Fibroblast of lung (primary cell): Measurements from ENCODE around the gene ZBTB12. TPM values are rescaled to one million over a fixed set of nuclear protein-coding genes. Genes with fewer than 3 reads are reported as not detected.
A peak's percentile ranks its signal among the peaks of the same experiment; 100 is the strongest.
"Not testable (repeated sequence)": the region's sequence is repeated elsewhere in the genome, so short reads cannot be mapped to it uniquely, and the experiment has no call there.

ENCODE experiments used
- DNase-seq, 2 donors: peaks; one replicate each; pipeline versions ENCODE4 v3.0.0 to v3.0.0-alpha.2; 2010; ENCODE audit warnings: low read depth in 2 of 2
- H2AFZ ChIP-seq: 2 replicates; pipeline ENCODE4 v1.5.1; 2012; ENCODE audit warnings: low read length, control low read depth, inconsistent platforms
- H3K27ac ChIP-seq: 2 replicates; pipeline ENCODE4 v1.5.1; 2011; ENCODE audit warnings: low read length, control low read depth; ENCODE audit not compliant: insufficient read depth
- H3K27me3 ChIP-seq: 2 replicates; pipeline ENCODE4 v1.5.1; 2011; ENCODE audit warnings: mild to moderate bottlenecking, low read length; ENCODE audit not compliant: control insufficient read depth, insufficient read depth
- H3K36me3 ChIP-seq: 2 replicates; pipeline ENCODE4 v1.5.1; 2011; ENCODE audit warnings: low read length; ENCODE audit not compliant: control insufficient read depth, insufficient read depth
- H3K4me1 ChIP-seq: 2 replicates; pipeline ENCODE4 v1.5.1; 2011; ENCODE audit warnings: low read length; ENCODE audit not compliant: control insufficient read depth, insufficient read depth; ENCODE audit errors: extremely low read depth
- H3K4me2 ChIP-seq: 2 replicates; pipeline ENCODE4 v1.5.1; 2011; ENCODE audit warnings: low read length, control low read depth; ENCODE audit not compliant: insufficient read depth; ENCODE audit errors: extremely low read depth
- H3K4me3 ChIP-seq, 4 experiments: fragments of 200-600 bp in 1 of 4; sonication (generic) in 1 of 4; replicated peaks in 1 of 4; 2 replicates each; pipeline ENCODE4 v1.5.1; 2011 to 2016; ENCODE audit warnings: low read length in 4 of 4, low read depth in 3 of 4, mild to moderate bottlenecking in 3 of 4, control low read depth in 2 of 4, inconsistent platforms in 1 of 4, mixed read lengths in 1 of 4; ENCODE audit not compliant: insufficient read depth in 1 of 4; ENCODE audit errors: control extremely low read depth in 1 of 4
- H3K79me2 ChIP-seq: 2 replicates; pipeline ENCODE4 v1.5.1; 2012; ENCODE audit warnings: mild to moderate bottlenecking, low read length, inconsistent platforms; ENCODE audit not compliant: control insufficient read depth, insufficient read depth
- H3K9ac ChIP-seq: 2 replicates; pipeline ENCODE4 v1.5.1; 2011; ENCODE audit warnings: mild to moderate bottlenecking, low read length, control low read depth; ENCODE audit not compliant: insufficient read depth
- H3K9me3 ChIP-seq: 2 replicates; pipeline ENCODE4 v1.5.1; 2012; ENCODE audit warnings: low read depth, low read length; ENCODE audit not compliant: control insufficient read depth, insufficient read depth
- H4K20me1 ChIP-seq: 2 replicates; pipeline ENCODE4 v1.5.1; 2011; ENCODE audit warnings: low read length; ENCODE audit not compliant: control insufficient read depth, insufficient read depth; ENCODE audit errors: extremely low read depth
- CTCF ChIP-seq, 2 donors: IDR thresholded peaks in 1 of 2; conservative IDR thresholded peaks in 1 of 2; 1 replicate in 1 of 2; 2 replicates in 1 of 2; pipeline ENCODE4 v1.5.1; 2011 to 2012; ENCODE audit warnings: low read length in 2 of 2, control low read depth in 1 of 2, inconsistent platforms in 1 of 2, low read depth in 1 of 2, mild to moderate bottlenecking in 1 of 2
- EZH2 ChIP-seq: IDR thresholded peaks from 2 replicates; pipeline ENCODE4 v1.5.1; 2012; ENCODE audit warnings: low read length, control low read depth, mild to moderate bottlenecking; ENCODE audit errors: missing control alignments
- polyA plus RNA-seq, 2 donors: library from polyadenylated mRNA; depleted of rRNA in 1 of 2; stranded (reverse) in 1 of 2; unstranded in 1 of 2; fragments of >200 nt; gene quantifications; 2 replicates each; pipeline ENCODE4 v1.2.1, GENCODE V29; 2011 to 2012; ENCODE audit warnings: missing spikeins in 1 of 2
- total RNA-seq: library from RNA; depleted of rRNA; stranded (reverse); fragments of >200 nt; gene quantifications from 2 replicates; pipeline ENCODE4 v1.2.1, GENCODE V29; 2014

The ZBTB12 gene
- total and polyA plus RNA-seq, 2 donors (not counting 1 experiment from before 2014, with no cell fraction given), result 1.2 to 13.2 TPM

GRCh38 chr6:31865205-31866118 is 36.4 kb downstream of the ZBTB12 start:
- TF ChIP-seq EZH2 (no peak), CTCF (conservative IDR thresholded peaks at IDR 0.05 in 1 of 2, IDR thresholded peaks at IDR 0.05 in 1 of 2; ENCODE audit: low read depth in 1 of 2, low read length in 2 of 2) (no peak)
- H3K9me3 ChIP-seq, result no peaks in the 10 kb centered on the region
- H3K4me1 ChIP-seq, result peaks cover 4% of the 10 kb centered on the region
- H3K4me3 ChIP-seq, result no peak overlapping the region
- H2AFZ ChIP-seq, result no peak overlapping the region
- no peaks in the 10 kb centered on the region for H3K36me3 ChIP-seq
- no peaks in the 10 kb centered on the region for H4K20me1 ChIP-seq
- peak in 1 of 2 donors; percentile 25 for DNase-seq
- no peak overlapping the region for H3K27ac ChIP-seq
- peaks cover 6% of the 10 kb centered on the region for H3K79me2 ChIP-seq
- no peak overlapping the region for H3K9ac ChIP-seq
- H3K4me2 ChIP-seq, result no peak overlapping the region
- no peaks in the 10 kb centered on the region for H3K27me3 ChIP-seq

GRCh38 chr6:31864818-31865204 is 37.1 kb downstream of the ZBTB12 start:
- H3K36me3 ChIP-seq, result peaks cover 3% of the 10 kb centered on the region
- H3K4me1 ChIP-seq, result peaks cover 4% of the 10 kb centered on the region
- H2AFZ ChIP-seq, result no peak overlapping the region
- no peaks in the 10 kb centered on the region for H4K20me1 ChIP-seq
- H3K79me2 ChIP-seq, result peaks cover 6% of the 10 kb centered on the region
- no peaks in the 10 kb centered on the region for H3K27me3 ChIP-seq
- no peak overlapping the region for H3K9ac ChIP-seq
- no peak for DNase-seq
- TF ChIP-seq EZH2 (no peak), CTCF (conservative IDR thresholded peaks at IDR 0.05 in 1 of 2, IDR thresholded peaks at IDR 0.05 in 1 of 2; ENCODE audit: low read depth in 1 of 2, low read length in 2 of 2) (no peak)
- no peak overlapping the region for H3K4me3 ChIP-seq
- no peaks in the 10 kb centered on the region for H3K9me3 ChIP-seq
- H3K4me2 ChIP-seq, result no peak overlapping the region
- no peak overlapping the region for H3K27ac ChIP-seq

GRCh38 chr6:31864123-31864562 is 37.7 kb downstream of the ZBTB12 start:
- not testable (repeated sequence) for H3K4me1 ChIP-seq, H3K27ac ChIP-seq, H3K9me3 ChIP-seq, H4K20me1 ChIP-seq, H3K27me3 ChIP-seq, DNase-seq, H2AFZ ChIP-seq, H3K9ac ChIP-seq, H3K79me2 ChIP-seq
- H3K4me3 ChIP-seq, result peak overlapping the region; percentile 57 to 89 (median 62)
- H3K4me2 ChIP-seq, result peak overlapping the region; percentile 90
- H3K36me3 ChIP-seq, result peaks cover 10% of the 10 kb centered on the region
